ENCODE results near the gene BCL11A.
"Not testable (repeated sequence)": the region's sequence is repeated elsewhere in the genome, so short reads cannot be mapped to it uniquely, and the experiment has no call there.

BCL11A gene

GRCh38 chr2:60439219-60439974 is 114.1 kb downstream of the BCL11A start:
- no peak for DNase-seq (ENCODE audit: low read depth in 4 of 4, low spot score in 1 of 4)

- no peak for DNase-seq (ENCODE audit: low read depth in 4 of 4, low spot score in 1 of 4)
Measured at GRCh38 chr2:60438653-60439052, 114.8 kb downstream of the BCL11A start.

DNA sequence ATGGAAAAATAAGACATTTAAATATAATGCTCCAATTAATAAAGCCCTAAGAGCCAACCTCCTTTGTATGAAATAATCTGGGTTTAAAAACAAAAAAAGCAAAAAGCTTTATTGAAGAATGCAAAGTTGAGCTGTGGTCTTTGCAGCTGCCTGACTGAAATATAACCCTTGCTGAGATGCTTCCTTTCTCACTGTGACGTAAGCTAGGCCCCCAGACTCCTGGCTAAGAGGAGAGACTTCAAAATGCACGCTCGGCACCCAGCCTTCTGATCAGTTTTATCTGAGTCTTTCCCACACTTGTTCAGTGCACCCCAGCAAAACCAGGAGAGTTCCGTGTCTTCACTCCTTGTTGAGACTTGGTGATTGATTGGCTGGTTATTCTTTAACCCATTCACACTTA is 115.3 kb downstream of the BCL11A start:
- DNase-seq (ENCODE audit: low read depth in 4 of 4, low spot score in 1 of 4), result no peak

DNA sequence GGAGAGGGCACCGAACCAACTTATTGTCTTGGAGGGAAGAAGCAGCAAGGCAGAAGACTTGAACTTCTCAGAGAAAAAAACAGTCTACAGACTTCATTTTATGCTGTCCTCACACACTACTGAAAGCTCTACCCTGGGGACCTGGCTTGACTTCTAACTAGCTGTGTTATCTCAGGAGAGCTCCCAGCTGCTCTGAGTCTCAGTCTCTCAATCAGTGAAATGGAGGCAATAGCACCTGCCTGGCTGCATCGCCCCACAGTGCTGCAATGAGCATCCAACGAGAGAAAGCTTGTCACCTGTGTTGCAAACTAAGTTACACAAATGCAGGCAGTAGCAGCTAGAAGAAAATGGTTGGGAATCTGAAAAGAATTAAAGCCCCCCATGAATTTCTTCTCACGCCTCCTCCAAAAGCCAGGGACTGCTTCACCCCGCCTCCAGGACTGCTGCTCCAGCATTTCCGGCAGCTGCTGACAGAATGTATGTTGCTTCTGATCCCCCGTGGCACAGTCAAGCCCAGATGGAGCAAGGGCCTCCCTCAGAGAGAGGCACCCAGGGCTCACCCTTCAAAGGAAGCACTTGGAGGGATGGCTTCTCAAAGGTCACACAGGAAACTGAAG is 116.3 kb downstream of the BCL11A start:
- DNase-seq (ENCODE audit: low read depth in 4 of 4, low spot score in 1 of 4), result no peak

DNA sequence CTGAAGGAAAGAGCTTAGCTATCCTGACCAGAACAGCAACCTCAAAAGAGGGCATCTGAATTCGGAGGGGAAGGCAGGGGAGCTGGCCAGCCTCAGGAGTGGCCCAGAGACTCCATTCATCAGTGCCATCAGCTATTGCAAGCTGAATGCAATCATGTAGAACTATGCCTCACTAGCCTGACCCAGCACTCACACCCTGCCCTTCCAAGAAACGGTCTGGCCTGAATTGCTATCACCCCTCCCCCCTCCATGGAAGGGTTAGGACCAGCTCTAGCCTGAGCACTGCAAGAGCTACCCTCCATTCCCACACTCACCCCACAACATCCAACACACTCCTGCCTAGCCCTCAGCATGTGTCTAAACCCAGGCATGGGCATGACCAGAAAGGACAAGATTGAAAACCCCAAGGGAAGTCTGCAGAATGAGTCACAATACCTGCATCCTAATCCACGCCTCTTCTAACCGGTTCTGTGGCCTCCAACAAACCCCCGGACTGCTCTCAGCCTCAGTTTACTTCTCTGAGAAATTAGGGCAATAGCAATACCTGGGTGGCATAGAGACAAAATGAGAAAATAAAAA is 120.3 kb downstream of the BCL11A start:
- no peak for DNase-seq (ENCODE audit: low read depth in 4 of 4, low spot score in 1 of 4)

DNA sequence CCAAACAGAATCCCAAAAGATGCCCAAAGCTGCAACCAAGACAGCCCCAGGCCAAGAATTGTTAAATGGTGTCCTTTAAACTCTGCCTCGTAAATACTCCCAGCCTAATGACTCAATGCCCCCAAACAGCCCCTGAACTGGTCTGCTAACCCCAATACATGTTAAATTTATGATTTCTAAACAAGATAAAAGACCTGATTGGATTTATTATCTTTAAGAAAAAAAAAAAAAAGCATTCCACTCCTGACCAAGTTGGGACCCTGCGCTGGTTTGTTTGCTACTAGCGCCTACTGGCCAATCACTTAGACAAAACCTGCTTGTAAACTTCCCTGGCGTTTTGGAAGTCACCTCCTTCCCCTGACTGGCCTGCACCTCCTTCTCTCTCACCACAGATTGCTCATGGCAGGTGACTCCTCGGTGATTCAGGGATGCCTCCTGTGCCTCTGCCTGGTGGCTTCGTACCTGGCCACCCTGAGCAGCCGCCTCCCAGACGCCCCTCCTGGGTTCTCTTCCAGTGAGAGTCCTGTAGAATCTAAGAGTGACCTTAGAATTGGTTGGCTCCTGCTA is 121.3 kb downstream of the BCL11A start:
- DNase-seq (ENCODE audit: low read depth in 4 of 4, low spot score in 1 of 4), result no peak

- DNase-seq (ENCODE audit: low read depth in 4 of 4, low spot score in 1 of 4), result no peak
Measured at GRCh38 chr2:60429681-60430080, 123.8 kb downstream of the BCL11A start.

- DNase-seq (ENCODE audit: low read depth in 4 of 4, low spot score in 1 of 4), result no peak
Measured at GRCh38 chr2:60426880-60427279, 126.6 kb downstream of the BCL11A start.

DNA sequence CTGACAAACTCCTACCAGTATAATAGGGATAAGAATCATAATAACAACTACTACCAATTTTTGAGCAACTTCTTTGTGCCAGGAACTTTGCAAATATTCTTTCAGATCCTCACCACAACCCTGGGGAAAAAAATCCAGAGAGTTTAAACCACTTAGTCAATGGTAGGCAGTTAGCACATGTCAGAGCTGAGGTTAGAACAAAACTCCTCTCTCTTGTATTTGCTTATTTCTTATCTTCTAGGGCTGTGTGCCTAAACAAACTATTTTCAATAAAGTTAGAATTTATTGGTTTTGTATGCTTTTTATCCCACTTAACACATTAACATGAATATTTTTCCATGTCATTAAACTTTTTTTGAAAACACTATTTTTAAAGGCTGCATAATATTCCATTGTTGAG is 127.1 kb downstream of the BCL11A start:
- no peak for DNase-seq (ENCODE audit: low read depth in 4 of 4, low spot score in 1 of 4)

- no peak for DNase-seq (ENCODE audit: low read depth in 4 of 4, low spot score in 1 of 4)
Measured at GRCh38 chr2:60424233-60424632, 129.2 kb downstream of the BCL11A start.

DNA sequence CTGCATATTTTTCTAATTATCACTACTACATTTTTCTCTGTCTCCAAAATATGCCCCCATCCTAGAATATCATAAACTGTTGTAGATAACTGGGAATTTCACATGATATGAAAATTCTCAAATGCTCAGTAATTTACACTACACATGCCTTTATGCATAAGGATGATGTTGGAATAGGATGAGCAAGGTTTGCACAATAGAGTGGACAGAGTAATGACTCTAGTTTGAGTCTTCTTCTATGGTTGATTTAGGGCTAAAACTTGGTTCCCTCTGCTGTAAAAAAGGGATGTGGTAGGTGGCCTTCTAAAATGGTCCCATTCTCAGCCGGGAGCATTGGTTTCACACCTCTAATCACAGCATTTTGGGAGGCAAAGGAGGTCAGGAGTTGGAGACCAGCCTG is 129.9 kb downstream of the BCL11A start:
- DNase-seq (ENCODE audit: low read depth in 4 of 4, low spot score in 1 of 4), result no peak

GRCh38 chr2:60422826-60423483 is 130.5 kb downstream of the BCL11A start:
- no peak for DNase-seq (ENCODE audit: low read depth in 4 of 4, low spot score in 1 of 4)

GRCh38 chr2:60417210-60417609 is 136.2 kb downstream of the BCL11A start:
- DNase-seq (ENCODE audit: low read depth in 4 of 4, low spot score in 1 of 4), result not testable (repeated sequence)

- no peak for DNase-seq (ENCODE audit: low read depth in 4 of 4, low spot score in 1 of 4)
Measured at GRCh38 chr2:60416221-60417008, 137.0 kb downstream of the BCL11A start.

DNA sequence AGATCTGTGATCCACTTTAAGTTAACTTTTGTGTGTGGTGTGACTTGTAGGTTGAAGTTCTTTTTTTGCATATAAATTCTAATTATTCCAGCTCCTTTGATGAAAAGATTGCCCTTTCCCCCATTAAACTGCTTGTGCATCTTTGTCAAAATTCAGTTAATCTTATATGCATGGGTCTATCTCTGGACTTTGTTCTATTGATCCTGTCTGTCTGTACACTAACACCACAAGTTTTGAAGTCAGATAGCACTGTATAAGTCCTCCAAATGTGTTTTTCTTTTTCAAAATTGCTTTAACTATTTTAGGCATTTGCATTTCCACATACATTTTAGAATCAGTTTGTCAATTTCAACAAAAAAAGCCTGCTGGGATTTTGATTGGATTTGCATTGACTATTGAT is 137.6 kb downstream of the BCL11A start:
- no peak for DNase-seq (ENCODE audit: low read depth in 4 of 4, low spot score in 1 of 4)

DNA sequence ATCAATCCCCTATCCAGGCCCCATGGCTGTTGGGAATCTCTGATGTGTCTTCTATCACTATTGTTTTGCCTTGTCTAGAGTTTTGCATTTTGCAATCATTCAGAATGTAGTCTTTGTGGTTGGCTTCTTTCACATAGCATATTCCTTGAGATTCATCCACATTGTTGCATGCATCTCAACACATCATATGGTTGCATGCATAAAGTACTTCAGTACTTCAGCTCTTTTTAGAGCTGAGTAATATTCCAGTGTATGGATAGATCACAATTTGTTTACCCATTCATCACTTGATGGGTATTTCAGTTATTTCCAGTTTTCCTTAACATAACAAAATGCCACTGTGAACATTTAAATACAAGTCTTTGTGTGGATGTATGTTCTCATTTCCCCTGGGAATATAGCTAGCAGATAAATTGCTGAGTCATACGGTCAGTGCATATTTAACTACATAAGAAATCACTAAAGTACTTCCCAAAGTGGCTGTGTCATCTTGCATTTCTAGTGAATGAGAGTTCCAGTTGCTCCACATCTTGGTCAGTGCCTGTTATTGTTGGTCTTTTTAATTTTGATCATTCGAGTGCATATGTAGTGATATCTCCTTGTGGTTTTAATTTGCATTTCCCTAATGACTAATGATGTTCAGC is 138.8 kb downstream of the BCL11A start:
- no peak for DNase-seq (ENCODE audit: low read depth in 4 of 4, low spot score in 1 of 4)

DNA sequence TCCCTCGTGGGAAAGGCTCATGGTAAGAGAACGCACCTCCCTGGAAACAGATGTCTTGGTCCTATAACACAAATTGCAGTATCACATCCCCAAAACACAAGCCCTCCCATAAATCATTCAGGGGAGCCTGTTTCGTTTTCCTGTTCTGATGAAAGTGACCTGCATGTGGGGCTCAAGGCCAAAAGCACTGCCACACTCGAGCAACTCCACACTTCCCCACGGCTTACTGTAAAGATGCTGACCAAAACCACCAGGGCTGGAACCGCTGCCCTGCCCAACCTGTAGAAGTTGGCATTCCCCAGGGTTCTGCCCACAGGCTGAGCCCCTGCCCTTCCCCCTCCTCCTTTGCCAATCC is 139.7 kb downstream of the BCL11A start:
- no peak for DNase-seq (ENCODE audit: low read depth in 4 of 4, low spot score in 1 of 4)

GRCh38 chr2:60413069-60413813 is 140.2 kb downstream of the BCL11A start:
- no peak for DNase-seq (ENCODE audit: low read depth in 4 of 4, low spot score in 1 of 4)

- no peak for DNase-seq (ENCODE audit: low read depth in 4 of 4, low spot score in 1 of 4)
Measured at GRCh38 chr2:60412620-60413019, 140.8 kb downstream of the BCL11A start.

DNA sequence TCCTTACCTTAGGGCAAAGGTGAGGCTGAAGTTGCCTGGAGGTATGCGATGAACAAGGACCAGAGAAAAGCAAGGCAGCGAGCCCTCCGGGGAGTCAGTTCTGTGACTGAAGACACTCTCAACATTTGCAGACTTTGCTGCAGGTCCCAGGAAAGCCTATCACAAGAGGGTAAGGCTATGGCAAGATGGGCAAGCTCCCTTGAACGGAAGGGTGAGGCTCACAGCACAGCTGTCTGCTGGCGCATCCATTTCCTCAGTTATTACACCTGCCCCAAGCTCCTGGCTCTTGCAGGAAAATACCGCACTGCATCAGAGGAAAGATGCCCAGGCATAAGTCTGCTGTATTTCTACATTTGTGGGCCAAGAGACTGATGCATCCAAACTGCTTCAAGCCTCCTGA is 141.4 kb downstream of the BCL11A start:
- no peak for DNase-seq (ENCODE audit: low read depth in 4 of 4, low spot score in 1 of 4)

All from stimulated activated CD4-positive, alpha-beta T cell treated with anti-CD3 and anti-CD28 coated beads, Interleukin-1b, Interleukin-23, amount 100 ng/mL, for 24 hours (primary cell).